Lower leg skin (tissue), 4 donors: ENCODE data around the gene LIPC. TPM values are rescaled to one million over a fixed set of nuclear protein-coding genes. Genes with fewer than 3 reads are reported as not detected.

Experiments used
- DNase-seq, 2 donors: peaks; one replicate each; pipeline ENCODE4 v3.0.0-alpha.2; 2019; ENCODE audit warnings: low spot score in 2 of 2
- H3K4me3 ChIP-seq: fragments of 200-600 bp; sonication (generic); 2 replicates; pipeline ENCODE4 v1.5.1; 2017; ENCODE audit warnings: mild to moderate bottlenecking, low read depth; ENCODE audit not compliant: poor library complexity, severe bottlenecking
- POLR2A ChIP-seq, 2 donors: fragments of 450-650 bp; IDR thresholded peaks; one replicate each; pipeline ENCODE4 v1.6.1; 2016 to 2017; ENCODE audit warnings: antibody characterized with exemption in 2 of 2, mild to moderate bottlenecking in 1 of 2, moderate library complexity in 1 of 2
- WGBS, 2 donors: methylation state at CpG; one replicate each; pipeline ENCODE4 v1.1.5; 2018; 5-methylcytosine and 5-hydroxymethylcytosine counted together
- intact Hi-C: fragments of 100-400 bp; cut with DNase I; formaldehyde crosslinking; loops from one replicate; pipeline ENCODE4 v1.15.0; 2023; ENCODE audit warnings: low total_unique reads
- total RNA-seq, 4 donors: library from RNA; depleted of rRNA; stranded (reverse); fragments of >200 nt; gene quantifications; one replicate each; pipeline ENCODE4 v1.1.0, GENCODE V29; 2016
- TF ChIP-seq, protein P1 (sequence below), 3 donors: fragments of 450-650 bp; IDR thresholded peaks; one replicate each; pipeline ENCODE4 v1.5.1; 2016; ENCODE audit warnings: antibody characterized with exemption in 3 of 3, mild to moderate bottlenecking in 3 of 3, moderate library complexity in 2 of 3

LIPC gene
- total RNA-seq, 4 donors from 2014 or later, result 0.13 to 0.71 TPM; not detected in 2

DNA sequence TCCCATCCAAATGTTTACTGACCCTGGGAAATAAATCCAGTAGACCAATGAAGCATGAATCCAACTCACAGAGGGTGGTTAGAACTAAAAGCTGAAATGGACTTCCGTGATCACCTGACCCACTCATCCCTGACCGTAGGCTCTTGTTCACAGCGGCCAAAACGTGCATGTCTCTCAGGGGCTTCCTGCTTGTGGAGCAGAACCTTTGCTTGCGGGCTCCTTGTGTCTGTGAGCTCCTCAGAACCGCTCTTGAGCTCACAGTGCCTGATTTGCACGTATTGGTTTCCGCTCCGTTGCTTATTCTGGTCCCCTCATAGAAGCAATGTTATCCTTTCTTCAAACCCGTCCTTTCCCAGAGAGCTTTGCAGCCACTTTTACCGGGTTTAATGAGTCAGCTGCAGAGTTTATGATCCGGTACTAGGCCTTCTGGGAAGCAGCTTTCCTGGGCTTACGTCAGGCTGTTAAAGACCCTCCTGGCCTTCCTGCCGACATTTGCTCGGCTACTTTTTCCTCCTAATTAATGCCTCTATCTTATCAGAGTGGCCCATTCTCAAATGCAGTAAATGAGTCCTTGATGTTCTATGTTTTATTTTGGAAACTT lies 35.4 kb downstream of the LIPC start:
- intact Hi-C loops, result no loop called here
- WGBS, 2 donors, result 89 to 90% methylated on average over 15 of the region's 15 CpGs
- H3K4me3 ChIP-seq, result no peak overlapping the region
- no peak for DNase-seq
- TF ChIP-seq POLR2A (IDR thresholded peaks at IDR 0.05), result no peak
- TF ChIP-seq, protein P1, sequence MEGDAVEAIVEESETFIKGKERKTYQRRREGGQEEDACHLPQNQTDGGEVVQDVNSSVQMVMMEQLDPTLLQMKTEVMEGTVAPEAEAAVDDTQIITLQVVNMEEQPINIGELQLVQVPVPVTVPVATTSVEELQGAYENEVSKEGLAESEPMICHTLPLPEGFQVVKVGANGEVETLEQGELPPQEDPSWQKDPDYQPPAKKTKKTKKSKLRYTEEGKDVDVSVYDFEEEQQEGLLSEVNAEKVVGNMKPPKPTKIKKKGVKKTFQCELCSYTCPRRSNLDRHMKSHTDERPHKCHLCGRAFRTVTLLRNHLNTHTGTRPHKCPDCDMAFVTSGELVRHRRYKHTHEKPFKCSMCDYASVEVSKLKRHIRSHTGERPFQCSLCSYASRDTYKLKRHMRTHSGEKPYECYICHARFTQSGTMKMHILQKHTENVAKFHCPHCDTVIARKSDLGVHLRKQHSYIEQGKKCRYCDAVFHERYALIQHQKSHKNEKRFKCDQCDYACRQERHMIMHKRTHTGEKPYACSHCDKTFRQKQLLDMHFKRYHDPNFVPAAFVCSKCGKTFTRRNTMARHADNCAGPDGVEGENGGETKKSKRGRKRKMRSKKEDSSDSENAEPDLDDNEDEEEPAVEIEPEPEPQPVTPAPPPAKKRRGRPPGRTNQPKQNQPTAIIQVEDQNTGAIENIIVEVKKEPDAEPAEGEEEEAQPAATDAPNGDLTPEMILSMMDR (IDR thresholded peaks at IDR 0.05), result no peak

DNA sequence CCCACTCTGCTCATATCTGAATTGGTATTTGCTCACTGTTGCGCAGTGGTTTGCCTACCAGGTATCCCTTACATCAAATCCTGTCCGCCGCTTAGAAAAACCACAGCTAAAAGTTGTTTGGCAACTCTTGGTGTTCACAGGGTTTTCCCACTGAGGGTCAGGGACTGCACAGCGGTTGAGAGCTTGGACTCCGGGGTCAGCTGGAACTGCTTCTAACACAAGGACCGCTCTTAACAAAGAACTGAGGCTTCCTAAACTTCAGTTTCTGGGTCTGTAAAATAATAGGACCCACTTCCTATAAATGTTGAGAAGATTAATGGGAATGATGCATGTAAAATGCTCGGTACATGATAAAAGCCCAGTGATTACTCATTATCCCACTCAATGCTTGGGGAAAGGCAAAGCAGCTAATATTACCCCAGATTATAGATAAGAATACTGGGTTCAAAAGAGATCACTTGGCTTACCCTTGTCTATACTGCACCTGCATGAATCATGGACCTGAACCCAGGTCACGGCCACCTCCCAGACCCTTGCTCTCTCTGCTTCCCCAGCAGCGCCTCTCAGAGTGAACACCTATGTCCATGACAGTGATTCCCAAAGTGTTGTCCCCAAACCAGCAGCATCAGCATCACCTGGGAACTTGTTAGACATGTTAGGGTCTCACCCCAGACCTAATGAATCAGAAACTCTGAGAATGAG lies 36.1 kb downstream of the LIPC start:
- intact Hi-C loops, result no loop called here
- WGBS, 2 donors, result 91 to 93% methylated on average over 9 of the region's 9 CpGs
- H3K4me3 ChIP-seq, result no peak overlapping the region
- DNase-seq, result no peak
- TF ChIP-seq, protein P1 (IDR thresholded peaks at IDR 0.05), result no peak
- no peak for TF ChIP-seq POLR2A (IDR thresholded peaks at IDR 0.05)

DNA sequence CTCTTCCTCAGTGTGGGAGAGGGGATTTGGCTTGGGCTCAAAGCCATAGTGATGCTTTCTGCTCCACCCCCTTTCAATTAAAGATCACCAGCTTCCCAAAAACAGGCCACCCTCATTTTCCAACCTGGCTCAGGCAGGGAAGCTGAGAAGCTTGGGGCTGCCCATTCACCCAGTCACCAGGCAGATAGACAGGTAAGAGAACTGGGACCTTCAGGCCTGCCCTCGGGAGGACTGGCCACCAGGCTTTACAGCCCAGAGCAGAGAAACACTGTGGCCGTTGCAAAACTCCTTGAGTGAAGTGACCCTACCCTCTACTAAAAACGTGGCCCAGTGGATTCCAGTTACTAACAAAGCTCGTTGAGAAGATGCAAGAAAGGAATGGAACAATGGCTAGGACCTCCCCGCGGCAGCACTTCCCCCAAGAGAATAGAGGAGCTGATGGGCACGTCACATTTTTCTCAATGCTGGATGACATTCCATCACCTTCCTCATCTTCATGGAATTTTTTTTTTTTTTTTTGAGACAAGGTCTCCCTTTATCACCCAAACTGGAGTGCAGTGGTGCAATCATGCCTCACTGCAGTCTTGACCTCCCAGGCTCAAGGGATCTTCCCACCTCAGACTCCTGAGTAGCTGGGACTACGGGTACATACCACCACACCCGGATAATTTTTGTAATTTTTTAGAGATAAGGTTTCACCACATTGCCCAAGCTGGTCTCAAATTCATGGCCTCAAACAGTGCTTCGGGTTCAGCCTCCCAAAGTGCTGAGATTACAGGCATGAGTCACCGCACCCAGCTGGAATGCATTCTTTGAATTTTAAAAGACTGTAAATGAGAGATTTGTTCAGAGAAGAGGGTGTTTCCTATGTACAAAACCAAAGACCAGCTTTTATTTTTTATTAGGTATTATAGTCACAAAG lies 37.9 kb downstream of the LIPC start:
- TF ChIP-seq, protein P1 (IDR thresholded peaks at IDR 0.05), result no peak
- no peak for TF ChIP-seq POLR2A (IDR thresholded peaks at IDR 0.05)
- peak in 1 of 2 donors; percentile 40 for DNase-seq
- WGBS, 2 donors, result 66 to 69% methylated on average over 11 of the region's 11 CpGs
- intact Hi-C loops, result no loop called here
- no peak overlapping the region for H3K4me3 ChIP-seq

DNA sequence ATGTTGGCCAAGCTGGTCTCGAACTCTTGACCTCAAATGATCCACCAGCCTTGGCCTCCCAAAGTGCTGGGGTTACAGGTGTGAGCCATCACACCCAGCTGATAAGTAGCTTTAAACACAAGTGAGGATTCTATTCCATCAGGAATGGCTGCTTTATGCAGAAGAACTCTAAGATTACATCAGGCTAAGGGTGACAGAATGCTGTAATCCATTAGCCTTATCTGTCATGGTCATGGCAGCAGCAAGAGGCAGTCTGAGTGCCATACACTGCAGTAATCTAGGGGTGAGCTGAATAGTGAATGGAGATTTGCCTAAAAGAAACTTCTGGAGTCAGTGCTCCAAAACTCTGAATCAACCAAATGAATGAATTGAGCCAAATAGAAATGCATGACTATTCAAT lies 39.6 kb downstream of the LIPC start:
- DNase-seq, result no peak
- TF ChIP-seq, protein P1 (IDR thresholded peaks at IDR 0.05), result no peak
- TF ChIP-seq POLR2A (IDR thresholded peaks at IDR 0.05), result no peak
- intact Hi-C loops, result no loop called here
- 100% methylated on average over 1 of the region's 1 CpG for WGBS, 2 donors
- H3K4me3 ChIP-seq, result no peak overlapping the region

DNA sequence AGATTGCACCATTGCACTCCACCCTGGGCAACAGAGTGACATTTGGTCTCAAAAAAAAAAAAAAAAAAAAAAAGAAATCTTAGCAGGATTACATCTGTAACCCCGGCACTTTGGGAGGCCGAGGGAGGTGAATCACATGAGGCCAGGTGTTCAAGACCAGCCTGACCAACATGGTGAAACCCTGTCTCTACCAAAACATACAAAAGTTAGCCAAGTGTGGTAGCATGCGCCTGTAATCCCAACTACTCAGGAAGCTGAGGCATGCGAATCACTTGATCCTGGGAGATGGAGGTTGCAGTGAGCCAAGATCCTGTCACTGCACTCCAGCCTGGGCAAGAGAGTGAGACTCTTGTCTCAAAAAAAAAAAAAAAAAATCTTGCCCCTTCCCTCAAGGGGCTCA lies 40.4 kb downstream of the LIPC start:
- intact Hi-C loops, result no loop called here
- DNase-seq, result no peak
- WGBS, 2 donors, result 76 to 100% methylated on average over 4 of the region's 4 CpGs
- TF ChIP-seq, protein P1 (IDR thresholded peaks at IDR 0.05), result no peak
- no peak for TF ChIP-seq POLR2A (IDR thresholded peaks at IDR 0.05)
- H3K4me3 ChIP-seq, result no peak overlapping the region
